ENCODE measurements around the gene ANKRD55.
"Not testable (repeated sequence)": the region's sequence is repeated elsewhere in the genome, so short reads cannot be mapped to it uniquely, and the experiment has no call there.

Gene ANKRD55

DNA sequence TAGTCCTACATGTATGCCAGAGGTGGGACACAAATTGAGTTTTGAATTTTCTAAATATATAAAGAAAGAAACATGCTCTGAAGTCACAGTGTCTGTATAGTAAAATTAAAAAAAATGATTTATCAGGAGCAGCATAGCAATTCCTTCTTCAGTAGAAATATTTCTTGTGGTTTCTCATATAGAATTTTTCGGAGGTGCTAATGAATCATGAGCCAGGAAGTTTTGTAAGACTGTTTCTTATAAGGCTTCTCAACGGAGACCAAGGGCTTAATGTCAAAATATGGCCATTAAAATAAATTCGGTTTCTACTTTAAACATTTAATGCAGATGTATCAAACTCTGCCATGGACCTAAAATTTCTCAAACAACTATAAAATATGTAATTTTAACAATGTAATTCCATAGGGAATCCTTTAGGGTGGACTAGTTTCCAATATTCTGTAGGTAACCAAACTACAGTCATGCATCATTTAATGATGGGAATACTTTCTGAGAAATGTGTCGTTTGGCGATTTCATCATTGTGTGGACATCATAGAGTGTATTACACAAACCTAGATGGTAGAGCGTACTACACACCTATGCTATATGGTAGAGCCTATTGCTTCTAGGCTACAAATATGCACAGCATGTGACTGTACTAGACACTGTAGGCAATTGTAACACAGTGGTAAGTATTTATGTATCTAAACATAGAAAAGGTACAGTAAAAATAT, 66.3 kb downstream of the ANKRD55 start:
- no peak for DNase-seq

GRCh38 chr5:56164376-56164775, 68.8 kb downstream of the ANKRD55 start:
- DNase-seq, result peak; percentile 52

DNA sequence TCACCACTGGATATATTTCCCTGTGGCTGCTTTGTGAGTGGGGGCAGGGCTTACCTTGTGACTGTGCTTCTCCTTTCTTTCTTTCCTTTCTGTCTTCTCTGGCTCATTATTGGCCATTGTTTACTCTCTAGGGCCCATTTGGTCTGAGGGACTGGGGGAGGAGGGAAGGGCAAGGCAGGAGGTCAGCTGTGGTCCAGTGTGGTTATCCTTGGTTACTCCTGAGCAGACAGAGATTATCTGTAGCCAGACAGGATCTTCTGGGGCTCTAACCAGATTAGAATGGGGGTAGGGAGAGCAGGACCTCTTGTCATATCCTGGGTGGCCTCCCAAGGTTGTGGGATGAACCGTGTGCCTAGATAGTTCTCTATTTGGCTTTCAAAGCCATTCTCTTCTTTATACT, 71.2 kb downstream of the ANKRD55 start:
- DNase-seq, result no peak

GRCh38 chr5:56161439-56161823, 71.7 kb downstream of the ANKRD55 start:
- DNase-seq, result no peak

GRCh38 chr5:56160723-56161438, 72.2 kb downstream of the ANKRD55 start:
- DNase-seq, result no peak

GRCh38 chr5:56159521-56159947, 73.6 kb downstream of the ANKRD55 start:
- DNase-seq, result no peak

DNA sequence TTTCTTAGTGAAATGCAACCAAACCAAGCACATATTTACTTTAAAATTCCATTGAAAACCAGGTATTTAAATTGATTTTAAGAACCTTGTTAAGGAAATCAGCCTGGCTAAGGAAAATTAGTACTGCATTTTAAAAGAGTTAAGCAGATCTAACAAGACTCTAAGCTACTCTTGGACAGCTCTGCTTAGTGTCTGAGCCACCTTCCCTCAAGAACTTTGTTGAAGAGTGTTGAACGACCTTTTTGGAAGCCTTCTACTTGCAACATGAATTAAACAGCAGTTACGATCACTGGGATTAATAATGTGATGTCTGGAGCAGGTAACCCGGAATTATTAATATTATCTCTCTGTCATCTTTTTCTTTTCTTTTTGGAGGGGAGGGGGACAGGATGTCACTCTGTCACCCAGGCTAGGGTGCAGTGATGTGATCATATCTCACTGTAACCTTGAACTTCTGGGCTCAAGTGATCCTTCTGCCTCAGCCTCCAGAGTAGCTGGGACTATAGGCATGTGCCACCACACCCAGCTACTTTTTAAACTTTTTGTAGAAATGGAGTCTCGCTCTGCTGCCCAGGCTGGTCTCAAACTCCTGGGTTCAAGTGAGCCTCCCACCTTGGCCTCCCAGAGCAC, 74.7 kb downstream of the ANKRD55 start:
- DNase-seq, result no peak

GRCh38 chr5:56157191-56157621, 75.9 kb downstream of the ANKRD55 start:
- DNase-seq, result not testable (repeated sequence)

DNA sequence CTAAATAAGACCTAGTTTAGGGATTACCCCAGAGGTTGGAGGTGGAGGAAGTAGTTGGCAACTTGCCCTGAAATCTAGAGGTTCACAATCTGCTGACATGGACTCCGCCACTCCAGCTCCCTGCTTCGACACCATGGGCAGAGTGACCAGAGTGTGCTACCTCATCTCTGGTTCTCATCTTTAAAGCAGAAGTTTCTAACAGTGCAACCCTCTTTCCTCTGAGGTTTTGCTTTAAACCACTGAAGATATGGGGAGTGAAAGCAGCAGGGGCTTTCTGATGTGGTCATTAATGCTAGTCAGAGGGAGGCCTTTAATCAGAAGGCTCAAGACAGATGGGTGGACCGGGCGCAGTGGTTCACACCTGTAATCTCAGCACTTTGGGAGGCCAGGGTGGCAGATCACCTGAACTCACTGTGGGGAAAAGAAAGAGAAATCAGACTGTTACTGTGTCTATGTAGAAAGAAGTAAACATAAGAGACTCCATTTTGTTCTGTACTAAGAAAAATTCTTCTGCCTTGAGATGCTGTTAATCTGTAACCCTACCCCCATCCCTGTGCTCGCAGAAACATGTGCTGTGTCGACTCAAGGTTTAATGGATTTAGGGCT, 76.4 kb downstream of the ANKRD55 start:
- not testable (repeated sequence) for DNase-seq

- DNase-seq, result no peak
Observed at GRCh38 chr5:56155992-56156584, 77.0 kb downstream of the ANKRD55 start.

GRCh38 chr5:56154732-56155484, 78.2 kb downstream of the ANKRD55 start:
- DNase-seq, result no peak

DNA sequence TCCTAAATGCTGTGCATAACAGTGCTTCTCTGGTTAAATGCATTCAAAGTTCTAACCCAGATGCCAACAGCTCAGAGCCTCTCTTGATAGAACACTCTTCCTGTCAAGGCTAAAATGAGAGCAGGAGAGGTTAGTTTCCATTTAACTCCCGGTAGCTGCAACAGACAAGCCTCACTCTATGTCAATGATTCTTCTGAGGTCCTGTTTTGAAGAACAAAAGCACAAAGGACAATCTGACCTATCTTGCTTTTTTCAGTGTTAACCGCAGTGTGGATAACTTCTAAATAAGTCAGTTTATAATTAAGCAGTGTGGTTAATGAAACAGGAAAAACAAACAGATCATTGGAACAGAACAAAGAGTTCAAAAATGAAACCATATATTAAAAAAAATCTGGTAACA, 80.7 kb downstream of the ANKRD55 start:
- DNase-seq, result no peak

DNA sequence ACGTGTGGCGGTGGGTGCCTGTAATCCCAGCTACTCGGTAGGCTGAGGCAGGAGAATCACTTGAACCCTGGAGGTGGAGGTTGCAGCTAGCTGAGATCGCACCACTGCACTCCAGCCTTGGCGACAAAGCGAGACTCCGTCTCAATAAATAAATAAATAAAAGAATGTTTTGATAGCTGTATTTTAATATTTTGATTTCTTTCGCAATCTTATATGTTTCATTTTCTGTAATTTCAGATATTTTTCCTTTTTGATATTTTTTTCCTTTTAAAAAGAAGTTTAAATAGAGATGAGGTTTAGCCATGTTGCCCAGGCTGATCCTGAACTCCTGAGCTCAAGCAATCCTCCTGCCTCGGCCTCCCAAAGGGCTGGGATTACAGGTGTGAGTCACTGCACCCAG, 82.4 kb downstream of the ANKRD55 start:
- not testable (repeated sequence) for DNase-seq

DNA sequence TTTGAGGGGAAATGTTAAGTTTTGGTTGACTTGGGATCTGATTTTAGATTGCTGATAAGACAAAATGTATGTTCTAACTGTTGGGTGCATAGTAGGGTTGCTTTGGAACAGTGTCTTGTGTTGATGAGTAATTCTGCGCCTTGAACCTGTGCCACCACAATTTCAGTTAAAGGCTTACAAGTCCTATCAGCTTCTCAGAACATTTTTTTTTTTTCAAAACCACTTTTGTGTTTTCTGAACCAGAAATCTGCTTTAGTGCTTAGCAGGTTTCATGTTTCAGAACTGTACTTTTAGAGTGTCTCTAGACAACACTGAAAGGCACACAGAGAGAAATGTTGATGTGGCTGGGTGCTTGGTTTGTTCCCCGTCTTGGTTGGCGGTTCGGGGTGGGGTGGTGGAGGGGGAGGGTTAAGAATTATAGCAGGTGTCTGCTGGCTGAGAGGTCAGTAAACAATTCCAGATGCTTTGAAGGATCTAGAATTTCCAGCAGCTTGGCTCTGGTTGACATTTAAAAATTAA, 84.6 kb downstream of the ANKRD55 start:
- DNase-seq, result no peak

- DNase-seq, result no peak
Observed at GRCh38 chr5:56147659-56148230, 85.4 kb downstream of the ANKRD55 start.

GRCh38 chr5:56147106-56147505, 86.0 kb downstream of the ANKRD55 start:
- DNase-seq, result no peak

DNA sequence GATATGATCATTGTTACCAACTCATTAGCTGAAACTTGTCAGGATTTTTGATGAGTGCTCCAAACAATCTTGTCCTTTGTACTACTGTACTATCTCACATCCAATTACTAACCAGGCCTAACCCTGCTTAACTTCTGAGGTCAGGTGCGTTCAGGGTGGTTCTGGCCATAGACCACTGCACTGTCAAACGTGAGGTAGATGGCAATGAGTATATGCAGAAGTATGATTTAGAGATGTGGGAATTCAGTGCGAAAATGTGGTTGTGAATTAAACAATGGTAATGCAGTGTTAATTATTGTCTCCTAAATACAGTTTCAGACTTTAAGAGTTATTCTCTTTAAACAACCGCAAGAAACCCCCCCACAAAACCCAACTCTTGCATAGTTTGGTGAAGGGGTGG, 86.5 kb downstream of the ANKRD55 start:
- no peak for DNase-seq

DNA sequence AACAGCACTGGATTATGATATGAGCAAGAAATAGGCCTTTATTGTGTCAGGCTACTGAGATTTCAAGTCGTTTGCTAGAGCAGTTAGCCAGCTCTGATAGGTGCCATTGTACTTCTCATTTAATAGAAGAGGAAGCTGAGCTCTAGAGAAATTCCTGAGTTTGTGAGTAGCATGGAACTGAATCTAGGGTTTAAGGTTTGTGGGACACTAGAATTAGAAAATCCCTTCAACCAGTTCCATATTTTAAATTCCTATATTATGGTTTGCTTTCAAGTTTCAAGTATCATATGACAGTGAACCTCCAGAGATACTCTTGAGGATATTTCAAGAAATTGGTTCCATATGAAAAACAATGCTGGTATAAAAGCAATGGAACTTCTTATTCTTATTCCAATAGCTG, 87.6 kb downstream of the ANKRD55 start:
- DNase-seq, result no peak

DNA sequence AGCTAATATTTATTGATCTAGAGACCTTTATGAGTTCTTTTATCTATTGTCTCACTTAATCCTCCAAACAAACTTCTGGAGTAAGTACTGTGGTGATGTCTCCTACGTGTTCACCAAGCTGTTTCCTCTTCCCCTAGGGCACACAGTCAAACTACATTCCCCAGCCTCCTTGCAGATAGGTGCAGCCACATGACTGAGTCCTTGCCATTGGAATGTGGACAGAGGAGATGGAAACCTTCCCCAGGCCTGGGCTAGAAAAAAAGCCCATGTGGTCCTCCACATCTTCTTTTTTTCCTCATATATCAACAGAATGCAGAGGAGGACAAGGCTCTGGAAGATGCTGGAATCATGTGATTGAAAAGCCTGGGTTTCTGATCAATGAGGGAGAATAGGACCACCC, 88.0 kb downstream of the ANKRD55 start:
- DNase-seq, result no peak

DNA sequence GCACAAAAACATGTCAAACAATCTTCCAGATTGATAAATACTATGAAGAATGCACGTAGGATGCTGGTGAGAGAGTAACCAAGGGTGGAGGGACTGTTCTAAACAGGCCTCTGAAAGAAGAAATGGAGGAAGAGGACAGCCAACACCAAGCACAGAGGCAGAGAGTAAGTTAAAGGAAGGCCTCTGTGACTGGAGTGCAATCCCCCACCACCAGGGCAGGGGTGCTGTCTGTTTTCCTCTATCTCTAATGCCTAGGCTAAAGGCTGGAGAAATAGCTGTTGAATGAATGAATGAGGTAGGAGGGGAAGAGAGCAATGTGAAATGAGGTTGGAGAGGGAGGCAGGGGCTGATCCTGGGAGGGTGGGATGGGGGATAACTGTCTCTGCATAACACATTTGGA, 88.9 kb downstream of the ANKRD55 start:
- no peak for DNase-seq

GRCh38 chr5:56143373-56143714, 89.8 kb downstream of the ANKRD55 start:
- DNase-seq, result no peak

Measured in right forelimb (tissue), 1 donor.